GM13977 (cell line): Measurements from ENCODE around the gene SH3TC1.

Experiments used
- DNase-seq: peaks from one replicate; pipeline ENCODE4 v3.0.0; 2012; ENCODE audit warnings: low spot score
- CTCF ChIP-seq: IDR thresholded peaks from 2 replicates; pipeline ENCODE4 v1.5.1; 2012; ENCODE audit warnings: mild to moderate bottlenecking, control low read depth; ENCODE audit not compliant: insufficient read depth; ENCODE audit errors: extremely low read depth, missing control alignments
- in situ Hi-C: fragments of 300-500 bp; cut with MboI; formaldehyde crosslinking; loops from one replicate; pipeline ENCODE4 v1.12.0; 2022; ENCODE audit warnings: low sequenced_read_pairs, low pct_unique_long_range_greater_than_20kb, mixed read lengths, inconsistent platforms; ENCODE audit not compliant: unreplicated experiment

SH3TC1 gene

GRCh38 chr4:8192748-8193738 lies 6.0 kb upstream of the SH3TC1 start:
- DNase-seq = peak; percentile 87
- in situ Hi-C loops = no loop called here
- TF ChIP-seq CTCF = peak; percentile 62

DNA sequence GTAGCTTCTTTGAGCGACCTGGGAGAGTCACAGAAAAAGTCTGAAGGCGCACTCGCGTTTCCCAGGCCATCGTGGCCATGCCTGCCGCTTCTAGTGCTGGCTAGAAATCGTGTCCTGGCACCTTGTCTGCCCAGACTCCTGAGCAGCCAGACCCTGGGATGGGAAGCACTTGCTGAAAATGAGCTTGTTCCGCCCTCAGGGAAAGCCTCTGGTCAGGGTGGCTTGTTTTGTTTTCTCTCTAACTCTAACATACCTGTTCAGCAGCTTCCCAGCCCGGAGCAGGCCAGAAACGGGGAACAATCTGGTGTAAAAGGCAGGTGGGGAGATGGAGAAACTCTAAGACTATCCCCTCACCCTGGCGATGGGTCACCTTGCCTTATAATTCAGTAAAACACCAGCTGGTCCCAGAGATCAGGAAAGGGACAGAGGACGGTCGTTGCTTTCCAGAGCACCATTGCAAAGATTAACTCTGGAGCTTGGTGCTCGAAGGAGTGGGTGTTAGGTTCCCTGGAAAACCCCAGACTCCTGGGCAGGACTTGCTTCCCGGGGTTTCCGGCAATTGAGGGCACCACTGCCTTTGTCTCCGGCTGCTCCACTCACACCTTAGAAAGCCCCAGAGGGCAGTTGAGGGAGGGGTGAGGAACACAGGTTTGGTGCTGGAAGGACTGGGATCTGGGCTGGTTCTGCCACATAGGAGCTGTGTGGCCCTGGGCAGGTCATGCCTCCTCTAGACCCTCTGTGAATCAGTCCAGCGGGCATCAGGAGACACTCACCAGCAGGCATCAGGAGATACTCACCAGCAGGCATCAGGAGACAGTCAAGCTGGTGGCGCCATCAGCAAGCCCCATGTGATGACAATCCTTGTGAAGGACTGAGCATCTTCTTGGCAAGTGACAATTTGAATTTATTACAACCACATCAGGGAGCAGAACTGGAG lies 4.5 kb upstream of the SH3TC1 start:
- in situ Hi-C loops = no loop called here
- no peak for DNase-seq
- no peak for TF ChIP-seq CTCF

GRCh38 chr4:8195431-8195830 lies 3.7 kb upstream of the SH3TC1 start:
- TF ChIP-seq CTCF = no peak
- no peak for DNase-seq
- in situ Hi-C loops = no loop called here

DNA sequence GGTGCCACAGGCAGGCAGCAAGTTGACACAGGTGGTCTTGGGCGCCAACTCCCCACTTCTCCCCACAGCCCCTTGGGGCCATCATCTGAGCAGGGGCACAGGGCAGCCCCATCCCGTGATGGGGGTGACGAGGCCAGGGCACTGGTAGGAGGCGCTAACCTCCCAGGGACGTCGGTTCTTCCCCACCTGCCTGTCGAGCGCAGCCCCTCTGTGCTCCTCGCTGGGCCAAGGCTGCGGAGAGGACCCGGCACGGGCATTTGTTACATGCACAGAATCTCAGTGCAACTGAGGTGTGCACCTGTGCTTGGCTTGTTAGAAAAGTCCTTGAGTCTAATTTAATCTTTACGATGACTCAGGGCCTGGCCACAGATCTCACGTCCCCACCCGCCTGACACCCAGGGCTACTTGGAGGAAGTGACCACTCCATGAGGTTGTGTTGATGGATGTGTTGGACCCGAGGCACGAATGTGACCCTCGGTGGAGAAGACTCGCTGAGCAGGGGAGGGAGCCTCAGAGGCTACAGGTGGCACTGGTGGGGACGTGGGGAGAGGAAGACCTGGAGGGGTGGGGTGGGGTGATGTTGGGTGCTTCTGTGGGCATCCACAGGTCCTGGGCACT lies 3.1 kb upstream of the SH3TC1 start:
- in situ Hi-C loops = no loop called here
- TF ChIP-seq CTCF = no peak
- DNase-seq = no peak

GRCh38 chr4:8197521-8197920 lies 1.6 kb upstream of the SH3TC1 start:
- TF ChIP-seq CTCF = no peak
- no peak for DNase-seq
- in situ Hi-C loops = no loop called here
